AG10803 (cell line): Measurements from ENCODE around the gene MAGEB3.

Source experiments
- DNase-seq: peaks from one replicate; pipeline ENCODE4 v3.0.0; 2010; ENCODE audit warnings: low read depth
- H3K4me3 ChIP-seq: 2 replicates; pipeline ENCODE4 v1.5.1; 2011; ENCODE audit warnings: mild to moderate bottlenecking, low read length, control low read depth
- TF ChIP-seq, protein P1 (sequence below): conservative IDR thresholded peaks from 2 replicates; pipeline ENCODE4 v1.5.1; 2011; ENCODE audit warnings: mild to moderate bottlenecking, low read length, control low read depth, inconsistent platforms

Gene MAGEB3

DNA sequence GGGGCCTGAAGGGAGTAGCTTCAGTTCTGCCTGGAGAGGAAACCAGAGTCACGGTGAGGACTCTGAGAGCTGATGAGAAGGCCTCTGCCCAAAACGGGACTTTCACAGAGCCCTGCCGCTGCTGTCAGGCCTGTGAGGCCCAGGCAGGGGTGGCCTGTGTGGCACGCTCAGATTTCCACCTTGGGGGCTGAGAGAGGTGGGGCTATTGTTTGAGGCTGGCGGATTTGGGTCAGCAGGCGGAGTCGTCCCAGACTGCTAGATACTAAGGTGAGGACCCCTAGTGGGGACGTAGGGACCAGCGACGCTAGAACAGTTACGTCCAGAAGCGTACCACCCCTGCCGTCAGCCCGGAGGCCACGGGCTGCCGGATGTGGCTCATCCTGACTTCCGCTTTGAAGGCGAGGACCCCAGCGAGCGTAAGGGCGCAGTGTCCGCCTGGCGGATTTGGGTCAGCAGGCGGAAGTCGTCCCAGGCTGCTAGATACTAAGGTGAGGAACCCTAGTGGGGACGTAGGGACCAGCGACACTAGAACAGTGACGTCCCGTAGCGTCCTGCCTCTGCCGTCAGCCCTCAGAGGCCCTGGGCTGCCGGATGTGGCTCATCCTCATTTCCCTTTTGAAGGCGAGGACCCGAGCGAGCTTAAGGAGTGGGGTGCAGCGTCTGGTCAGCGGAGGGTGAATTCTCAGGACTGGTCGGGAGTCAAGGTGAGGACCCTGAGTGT, 16.5 kb downstream of the MAGEB3 start, which contains the start of gene MAGEB1:
TSS of gene MAGEB1 (plus strand) at position 378 of the 721 bp plus-strand sequence. CDS start 3,348 bp downstream, outside the sequence.
- DNase-seq, result no peak
- H3K4me3 ChIP-seq, result no peak within 1 kb of the TSS
- TF ChIP-seq, protein P1, sequence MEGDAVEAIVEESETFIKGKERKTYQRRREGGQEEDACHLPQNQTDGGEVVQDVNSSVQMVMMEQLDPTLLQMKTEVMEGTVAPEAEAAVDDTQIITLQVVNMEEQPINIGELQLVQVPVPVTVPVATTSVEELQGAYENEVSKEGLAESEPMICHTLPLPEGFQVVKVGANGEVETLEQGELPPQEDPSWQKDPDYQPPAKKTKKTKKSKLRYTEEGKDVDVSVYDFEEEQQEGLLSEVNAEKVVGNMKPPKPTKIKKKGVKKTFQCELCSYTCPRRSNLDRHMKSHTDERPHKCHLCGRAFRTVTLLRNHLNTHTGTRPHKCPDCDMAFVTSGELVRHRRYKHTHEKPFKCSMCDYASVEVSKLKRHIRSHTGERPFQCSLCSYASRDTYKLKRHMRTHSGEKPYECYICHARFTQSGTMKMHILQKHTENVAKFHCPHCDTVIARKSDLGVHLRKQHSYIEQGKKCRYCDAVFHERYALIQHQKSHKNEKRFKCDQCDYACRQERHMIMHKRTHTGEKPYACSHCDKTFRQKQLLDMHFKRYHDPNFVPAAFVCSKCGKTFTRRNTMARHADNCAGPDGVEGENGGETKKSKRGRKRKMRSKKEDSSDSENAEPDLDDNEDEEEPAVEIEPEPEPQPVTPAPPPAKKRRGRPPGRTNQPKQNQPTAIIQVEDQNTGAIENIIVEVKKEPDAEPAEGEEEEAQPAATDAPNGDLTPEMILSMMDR, result no peak

- TF ChIP-seq, protein P1, result no peak
Observed at GRCh38 chrX:30248854-30249253, 18.4 kb downstream of the MAGEB3 start.

DNA sequence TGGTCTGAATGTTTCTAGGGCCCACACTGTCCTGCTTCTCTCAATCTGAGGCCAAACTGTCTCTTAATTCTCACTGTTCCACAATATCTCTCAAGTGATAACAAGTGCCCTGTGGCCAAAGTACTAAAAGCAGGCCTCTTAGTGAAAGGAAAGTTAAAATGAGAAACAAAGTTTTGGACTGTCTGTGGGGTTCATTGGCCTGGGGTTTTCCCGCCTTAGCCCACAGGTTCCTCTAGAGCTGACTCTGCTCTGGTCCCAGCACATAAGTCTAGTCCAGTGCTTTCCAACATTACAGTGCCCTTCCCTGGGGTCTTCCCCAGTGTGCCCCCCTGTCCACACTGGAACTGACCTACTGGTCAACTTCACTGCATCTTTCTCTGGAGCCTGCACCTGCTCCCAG, 22.8 kb downstream of the MAGEB3 start:
- no peak for DNase-seq
- TF ChIP-seq, protein P1, result no peak
- no peak overlapping the region for H3K4me3 ChIP-seq

More at GRCh38 chrX:30248854-30249253, 18.4 kb downstream of the MAGEB3 start:
- no peak for DNase-seq
- no peak overlapping the region for H3K4me3 ChIP-seq

GRCh38 chrX:30259927-30260326, 29.5 kb downstream of the MAGEB3 start:
- no peak for DNase-seq
- TF ChIP-seq, protein P1, result no peak
- no peak overlapping the region for H3K4me3 ChIP-seq

GRCh38 chrX:30261012-30261411, 30.6 kb downstream of the MAGEB3 start:
- no peak overlapping the region for H3K4me3 ChIP-seq
- TF ChIP-seq, protein P1, result no peak
- no peak for DNase-seq

- TF ChIP-seq, protein P1, result no peak
- no peak for DNase-seq
- H3K4me3 ChIP-seq, result no peak overlapping the region
Observed at GRCh38 chrX:30262763-30263162, 32.3 kb downstream of the MAGEB3 start.

DNA sequence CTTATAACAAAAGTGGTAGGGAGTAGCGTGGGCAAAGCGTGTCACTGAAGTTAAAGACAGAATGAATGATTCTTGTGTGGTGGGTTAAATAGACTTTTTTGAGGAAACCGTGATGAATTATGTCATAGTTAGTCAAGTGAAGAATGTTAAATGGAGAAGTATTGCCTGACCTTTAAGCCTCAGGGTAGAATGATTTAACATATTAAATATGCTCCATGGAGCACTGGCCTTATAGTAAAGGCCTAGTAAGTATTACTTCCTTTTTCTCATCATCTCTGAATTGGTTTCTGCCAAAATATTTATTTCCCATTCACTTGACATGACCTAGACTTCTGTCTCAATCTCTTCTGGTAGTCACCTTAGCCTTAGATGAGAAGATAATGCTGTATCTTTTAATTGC, 40.2 kb downstream of the MAGEB3 start:
- no peak overlapping the region for H3K4me3 ChIP-seq
- TF ChIP-seq, protein P1, result no peak
- DNase-seq, result no peak
